Astrocyte of the cerebellum (primary cell): ENCODE results near the gene ANKRD34A.
A peak's percentile ranks its signal among the peaks of the same experiment; 100 is the strongest.

Experiments
- DNase-seq: peaks from one replicate; pipeline ENCODE4 v3.0.0-alpha.2; 2011; ENCODE audit warnings: low read depth
- H3K4me3 ChIP-seq: 2 replicates; pipeline ENCODE4 v1.5.1; 2011; ENCODE audit warnings: mild to moderate bottlenecking, low read depth, low read length, moderate library complexity
- CTCF ChIP-seq: IDR thresholded peaks from 2 replicates; pipeline ENCODE4 v1.5.1; 2012; ENCODE audit warnings: low read length, low read depth, moderate library complexity, mild to moderate bottlenecking; ENCODE audit errors: missing control alignments
- in situ Hi-C: cut with HindIII; loops from 2 replicates; pipeline ENCODE4 v1.10.0; 2017; ENCODE audit warnings: low sequenced_read_pairs

Gene ANKRD34A

GRCh38 chr1:145960468-145961108, 3.8 kb downstream of the ANKRD34A start:
- in situ Hi-C loops = no loop called here
- DNase-seq = no peak
- TF ChIP-seq CTCF = peak; percentile 12
- peak overlapping the region; percentile 58 for H3K4me3 ChIP-seq

- TF ChIP-seq CTCF = no peak
- DNase-seq = no peak
- peak overlapping the region; percentile 58 for H3K4me3 ChIP-seq
- in situ Hi-C loops = no loop called here
Observed at GRCh38 chr1:145959957-145960467, 4.4 kb downstream of the ANKRD34A start.

- in situ Hi-C loops = no loop called here
- no peak overlapping the region for H3K4me3 ChIP-seq
- no peak for TF ChIP-seq CTCF
- no peak for DNase-seq
Observed at GRCh38 chr1:145959333-145959732, 5.0 kb downstream of the ANKRD34A start.

GRCh38 chr1:145958734-145959133, 5.6 kb downstream of the ANKRD34A start:
- no peak overlapping the region for H3K4me3 ChIP-seq
- no peak for DNase-seq
- in situ Hi-C loops = no loop called here
- TF ChIP-seq CTCF = no peak

GRCh38 chr1:145957443-145958319, 6.7 kb downstream of the ANKRD34A start, which contains the start of gene LIX1L:
LIX1L (minus strand) TSS chr1:145958017; CDS start chr1:145957927, 90 bp downstream.
- DNase-seq = peak; percentile 90
- no peak for TF ChIP-seq CTCF
- H3K4me3 ChIP-seq = peak within 1 kb of the TSS; percentile 72
- in situ Hi-C loops = no loop called here

- peak overlapping the region; percentile 72 for H3K4me3 ChIP-seq
- in situ Hi-C loops = no loop called here
- no peak for TF ChIP-seq CTCF
- no peak for DNase-seq
Observed at GRCh38 chr1:145956781-145957442, 7.5 kb downstream of the ANKRD34A start.
